Nucleus accumbens (tissue), 56 donors: ENCODE measurements around the gene AP2B1.

Experiments
- DNase-seq, 56 donors: peaks; one replicate each; lab custom pipeline; 2025; lab: John Stamatoyannopoulos, UW

The AP2B1 gene

GRCh38 chr17:35618628-35619027 lies 31.5 kb downstream of the AP2B1 start:
- no peak for DNase-seq

- no peak for DNase-seq
These were observed 34.6 kb downstream of the AP2B1 start for GRCh38 chr17:35621768-35622167.

GRCh38 chr17:35627417-35627816 lies 40.3 kb downstream of the AP2B1 start:
- DNase-seq, result no peak

DNA sequence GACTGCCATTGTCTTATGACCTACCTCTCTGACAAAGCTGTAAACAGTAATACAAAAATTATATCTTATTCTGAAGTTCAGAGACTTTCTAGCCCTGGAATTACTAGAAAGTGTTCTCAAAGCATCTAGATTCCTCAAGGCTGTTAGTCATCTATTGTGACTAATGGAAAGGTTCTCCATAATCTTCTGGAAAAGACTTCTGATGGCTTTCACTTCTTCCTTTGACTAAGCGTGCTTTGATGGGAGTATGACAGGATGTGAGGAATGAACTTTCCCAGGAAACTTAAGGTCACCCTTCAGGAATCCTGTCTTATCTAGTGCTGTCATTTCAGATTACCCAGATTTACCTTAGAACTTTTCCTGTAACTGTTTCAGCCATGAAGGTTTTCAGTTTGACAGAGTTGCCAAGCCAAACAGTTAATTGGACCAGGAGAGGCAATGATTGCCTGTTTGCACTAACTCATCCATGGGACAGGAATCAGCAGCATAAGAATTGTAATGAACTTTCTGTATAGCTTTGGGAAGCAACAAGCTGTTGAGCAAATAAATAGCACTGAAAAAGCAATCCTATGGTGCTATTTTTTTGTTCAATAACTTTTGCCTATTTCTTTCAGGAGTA lies 43.5 kb downstream of the AP2B1 start:
- DNase-seq, result no peak

- DNase-seq, result no peak
These were observed 53.9 kb downstream of the AP2B1 start for GRCh38 chr17:35641032-35641431.

DNA sequence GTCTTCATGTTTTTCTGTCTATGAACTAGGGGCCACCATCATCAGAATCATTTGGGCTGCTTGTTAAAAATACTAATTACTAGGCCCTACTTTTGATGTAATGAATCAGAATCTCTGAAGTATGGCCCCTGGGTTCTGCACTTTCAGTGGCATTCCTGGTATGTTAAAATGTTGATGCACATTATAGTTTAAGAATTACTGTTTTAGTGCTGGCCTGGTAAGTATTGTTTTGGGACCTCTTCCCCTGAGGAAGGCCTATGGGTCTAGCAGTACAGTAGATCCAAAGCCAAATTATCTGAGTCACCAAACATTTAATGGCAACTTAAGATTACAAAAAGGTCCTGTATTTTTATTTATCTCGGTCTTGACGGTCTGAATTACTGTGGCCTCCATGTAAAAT lies 58.8 kb downstream of the AP2B1 start:
- no peak for DNase-seq

GRCh38 chr17:35651467-35651866 lies 64.3 kb downstream of the AP2B1 start:
- no peak for DNase-seq

- DNase-seq, result no peak
These were observed 66.7 kb downstream of the AP2B1 start for GRCh38 chr17:35653619-35654361.

- DNase-seq, result no peak
These were observed 68.2 kb downstream of the AP2B1 start for GRCh38 chr17:35655303-35655702.

DNA sequence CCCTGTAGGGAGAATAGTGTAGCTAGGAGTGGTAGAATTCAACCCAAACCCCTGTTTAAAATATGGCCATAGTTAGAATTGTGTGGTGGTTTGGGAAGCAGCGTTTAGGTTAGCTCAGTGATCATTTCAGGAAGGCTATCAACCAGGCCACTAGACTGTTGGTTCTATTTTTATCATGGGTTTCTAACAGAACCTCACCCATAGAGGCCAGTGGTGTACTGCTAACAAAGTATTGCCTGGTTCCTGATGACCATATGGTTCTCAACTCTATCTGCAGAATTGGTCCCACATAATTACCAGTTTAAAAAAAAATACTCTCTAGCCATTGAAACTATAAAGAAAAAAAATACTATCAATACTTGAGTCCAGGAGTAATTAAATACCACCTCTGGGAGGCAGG lies 73.8 kb downstream of the AP2B1 start:
- DNase-seq, result no peak

DNA sequence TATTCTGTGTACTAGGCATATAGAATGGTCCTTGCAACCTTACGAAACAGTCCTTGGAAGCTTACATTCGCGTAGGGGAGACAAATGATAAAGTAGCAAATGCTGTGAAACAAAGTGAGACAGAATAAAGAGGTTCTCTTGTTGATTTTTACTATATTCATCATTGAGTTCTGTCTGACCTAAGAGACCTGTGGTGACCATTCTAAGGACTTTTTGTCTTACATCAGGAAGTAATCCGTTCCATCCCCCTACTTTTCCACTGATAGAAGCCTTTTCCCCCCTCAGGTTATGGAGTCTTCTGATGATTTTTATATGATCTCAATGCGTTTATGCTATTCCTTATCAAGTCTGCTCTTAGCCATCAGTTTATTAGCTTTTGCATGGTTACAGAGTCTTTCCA lies 77.6 kb downstream of the AP2B1 start:
- no peak for DNase-seq

- DNase-seq, result no peak
These were observed 78.5 kb downstream of the AP2B1 start for GRCh38 chr17:35665662-35666061.

DNA sequence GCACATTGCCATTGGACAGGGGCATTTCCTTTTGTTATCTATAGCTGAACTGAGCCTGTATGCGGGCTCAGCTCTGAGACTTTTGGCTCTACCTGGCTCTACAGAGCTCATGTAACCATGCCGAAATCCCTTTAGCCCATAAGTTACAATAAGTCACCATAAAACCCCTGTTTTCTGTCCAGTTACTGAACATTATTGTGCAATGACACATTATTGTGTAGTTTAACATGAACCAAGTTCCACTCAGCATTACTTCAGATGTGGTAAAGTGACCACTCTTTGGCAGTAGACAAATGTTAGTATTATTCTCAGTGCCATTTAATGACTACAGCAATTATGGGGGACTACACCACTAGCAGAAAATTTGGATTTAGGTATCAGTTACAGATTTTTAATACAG lies 78.9 kb downstream of the AP2B1 start:
- DNase-seq, result no peak

- DNase-seq, result no peak
These were observed 79.9 kb downstream of the AP2B1 start for GRCh38 chr17:35666967-35667532.

DNA sequence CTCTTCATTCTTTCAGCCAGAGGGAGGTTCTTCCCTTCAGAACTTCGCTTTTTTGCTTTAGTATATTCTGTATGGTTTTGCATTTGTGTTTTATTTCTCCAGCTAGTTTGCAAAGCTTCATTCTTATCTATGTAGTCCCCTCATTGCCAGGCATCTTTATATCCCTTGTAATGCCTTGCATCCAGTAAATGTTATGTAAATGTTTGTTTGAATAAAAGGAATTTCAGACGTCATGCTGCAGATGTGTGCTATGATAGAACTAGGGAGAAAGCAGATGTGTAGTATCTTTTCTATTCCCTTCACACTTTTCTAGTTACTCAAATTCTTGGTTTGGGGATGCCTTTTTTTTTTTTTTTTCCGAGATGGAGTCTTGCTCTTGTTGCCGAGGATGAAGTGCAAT lies 81.7 kb downstream of the AP2B1 start:
- DNase-seq, result no peak

DNA sequence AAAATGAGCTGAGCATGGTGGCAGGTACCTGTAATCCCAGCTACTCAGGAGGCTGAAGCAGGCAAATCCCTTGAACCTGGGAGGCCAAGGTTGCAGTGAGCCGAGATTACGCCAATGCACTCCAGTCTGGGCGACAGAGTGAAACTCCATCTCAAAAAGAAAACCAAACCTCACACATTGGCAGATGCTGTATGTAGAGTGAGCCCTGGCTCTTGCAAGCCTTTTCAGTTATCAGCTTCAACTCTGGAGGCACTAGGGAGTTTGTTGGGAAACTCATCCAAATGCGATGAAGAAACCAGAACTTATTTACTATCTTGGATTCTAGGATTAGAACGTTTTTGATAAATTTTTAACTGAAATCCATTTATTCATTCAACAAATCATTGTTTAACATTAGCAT lies 87.4 kb downstream of the AP2B1 start:
- no peak for DNase-seq

- no peak for DNase-seq
These were observed 89.3 kb downstream of the AP2B1 start for GRCh38 chr17:35676441-35676840.

DNA sequence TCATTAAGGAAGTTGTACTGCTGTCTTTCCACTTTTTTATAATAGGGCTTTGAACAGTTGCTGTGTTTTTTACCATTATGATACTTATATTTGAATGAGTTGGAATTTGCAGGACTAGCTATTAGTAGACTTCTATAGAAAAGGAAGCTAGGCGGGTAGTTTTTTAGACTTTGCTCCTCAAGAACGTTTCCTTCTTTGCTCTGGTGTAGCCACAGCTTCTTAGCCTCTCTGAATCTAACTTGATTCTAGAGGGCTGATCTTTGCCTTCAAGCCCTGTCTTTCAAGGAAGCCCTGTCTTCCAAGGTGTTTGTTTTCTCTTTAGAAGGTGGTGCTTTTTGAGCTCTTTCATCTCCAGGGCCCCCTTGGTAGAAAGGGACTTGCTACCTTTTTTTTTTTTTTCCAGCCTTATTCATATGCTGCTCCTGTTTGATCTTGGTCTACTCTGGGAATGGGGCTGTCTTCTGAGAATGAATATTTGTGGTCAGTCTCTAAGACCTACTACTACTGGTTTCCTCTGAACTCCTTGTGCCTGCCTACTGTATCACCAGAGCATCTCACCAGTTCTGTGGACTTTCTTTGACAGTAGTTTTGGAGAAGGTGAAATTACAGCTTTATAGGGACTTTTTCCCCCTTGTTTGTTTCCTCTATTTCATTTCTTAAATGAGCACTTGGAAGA lies 92.0 kb downstream of the AP2B1 start:
- DNase-seq, result no peak

GRCh38 chr17:35683591-35683990 lies 96.5 kb downstream of the AP2B1 start:
- no peak for DNase-seq

GRCh38 chr17:35684055-35684802 lies 97.1 kb downstream of the AP2B1 start:
- DNase-seq, result no peak
